Natural killer cell (primary cell): ENCODE data around the gene THBS1. TPM values are rescaled to one million over a fixed set of nuclear protein-coding genes. Genes with fewer than 3 reads are reported as not detected.

Source experiments
- ATAC-seq, 3 donors: fragments of 150-1000 bp in 2 of 3; fragments of 200-7000 bp in 1 of 3; cut with Tn5 transposase; 1 replicate in 1 of 3; 2 replicates in 2 of 3; pipeline ENCODE4 v1.10.0; 2021; ENCODE audit warnings: mild to moderate bottlenecking in 2 of 3, moderate library complexity in 2 of 3
- DNase-seq, 2 donors: peaks; one replicate each; pipeline versions ENCODE4 v3.0.0 to v3.0.0-alpha.2; 2013 to 2021; ENCODE audit warnings: mixed read lengths in 1 of 2
- H3K27ac ChIP-seq: one replicate; pipeline ENCODE4 v1.5.1; 2013; ENCODE audit warnings: mild to moderate bottlenecking, low read length
- H3K27me3 ChIP-seq: one replicate; pipeline ENCODE4 v1.6.1; 2013; ENCODE audit warnings: low read length; ENCODE audit not compliant: control insufficient read depth, insufficient read depth
- H3K36me3 ChIP-seq: one replicate; pipeline ENCODE4 v1.6.1; 2013; ENCODE audit warnings: low read length; ENCODE audit not compliant: control insufficient read depth, insufficient read depth
- H3K4me1 ChIP-seq: one replicate; pipeline ENCODE4 v1.6.1; 2013; ENCODE audit warnings: low read length; ENCODE audit not compliant: control insufficient read depth, insufficient read depth
- H3K4me3 ChIP-seq: one replicate; pipeline ENCODE4 v1.5.1; 2013; ENCODE audit warnings: low read length
- H3K9me3 ChIP-seq: one replicate; pipeline ENCODE4 v1.6.1; 2013; ENCODE audit warnings: low read length; ENCODE audit not compliant: control insufficient read depth, insufficient read depth
- H3K27ac Mint-ChIP-seq, 2 donors: one replicate each; pipeline ENCODE4 v1.8.0; 2022; ENCODE audit warnings: mild to moderate bottlenecking in 2 of 2, mixed read lengths in 2 of 2, moderate library complexity in 1 of 2
- H3K27me3 Mint-ChIP-seq, 2 donors: one replicate each; pipeline ENCODE4 v1.8.0; 2022; ENCODE audit warnings: low read depth in 2 of 2, mixed read lengths in 2 of 2
- H3K36me3 Mint-ChIP-seq: one replicate; pipeline ENCODE4 v1.8.0; 2022; ENCODE audit warnings: mixed read lengths
- H3K4me1 Mint-ChIP-seq, 2 donors: one replicate each; pipeline ENCODE4 v1.8.0; 2022; ENCODE audit warnings: mixed read lengths in 2 of 2
- H3K4me3 Mint-ChIP-seq: one replicate; pipeline ENCODE4 v1.8.0; 2022; ENCODE audit warnings: mild to moderate bottlenecking, moderate library complexity, mixed read lengths
- H3K9me3 Mint-ChIP-seq, 2 donors: one replicate each; pipeline ENCODE4 v1.8.0; 2022; ENCODE audit warnings: mixed read lengths in 2 of 2
- WGBS: methylation state at CpG from one replicate; pipeline ENCODE4 v1.1.7; 2013; ENCODE audit warnings: missing lambda C conversion rate; ENCODE audit not compliant: insufficient coverage; 5-methylcytosine and 5-hydroxymethylcytosine counted together
- intact Hi-C: fragments of 100-400 bp; cut with micrococcal nuclease; formaldehyde crosslinking; loops from one replicate; pipeline ENCODE4 v1.14.2; 2022
- total RNA-seq, 4 donors: library from RNA; stranded (reverse); fragments of 120-200 nt in 1 of 4; gene quantifications; one replicate each; pipeline versions ENCODE4 v1.2.3 to v1.2.4, GENCODE V29; 2013 to 2022
- TF ChIP-seq, protein P1 (sequence below): fragments of 200-600 bp; IDR thresholded peaks from one replicate; pipeline ENCODE4 v1.8.0; 2022; ENCODE audit warnings: antibody characterized with exemption

Gene THBS1
- total RNA-seq, 3 donors from 2014 or later (not counting 1 experiment from before 2014, with no cell fraction given), result 27.1 to 43.3 (median 38.3) TPM

DNA sequence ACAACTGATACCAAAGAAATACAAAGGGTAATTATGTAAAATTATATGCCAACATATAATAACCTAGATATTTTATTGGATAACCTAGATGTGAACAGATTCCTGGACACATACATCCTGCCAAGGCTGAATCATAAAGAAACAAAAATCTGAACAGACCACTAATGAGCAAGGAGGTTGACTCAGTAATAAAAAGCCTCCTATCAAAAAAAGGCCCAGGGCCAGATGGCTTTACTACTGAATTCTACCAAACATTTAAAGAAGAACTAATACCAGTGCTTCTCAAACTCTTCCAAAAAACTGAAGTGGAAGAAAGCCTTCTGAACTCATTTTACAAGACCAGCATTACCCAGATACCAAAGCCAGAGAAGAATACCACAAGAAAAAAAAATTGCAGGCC is 32.4 kb downstream of the THBS1 start:
- Mint-ChIP-seq H3K9me3 (peaks cover 3 to 22% of the 10 kb centered on the region in 2 donors), H3K4me3 (no peak overlapping the region), H3K27ac (no peak overlapping the region), H3K4me1 (peaks cover 28 to 38% of the 10 kb centered on the region in 2 donors), H3K36me3 (peaks cover 32% of the 10 kb centered on the region), H3K27me3 (no peaks in the 10 kb centered on the region)
- no peak overlapping the region for H3K4me3 ChIP-seq
- intact Hi-C loops, result no loop called here
- ATAC-seq, result no peak
- no peaks in the 10 kb centered on the region for H3K36me3 ChIP-seq
- H3K4me1 ChIP-seq, result peaks cover 14% of the 10 kb centered on the region
- H3K27me3 ChIP-seq, result no peaks in the 10 kb centered on the region
- H3K9me3 ChIP-seq, result peaks cover 19% of the 10 kb centered on the region
- no peak overlapping the region for H3K27ac ChIP-seq
- DNase-seq, result no peak
- TF ChIP-seq, protein P1, sequence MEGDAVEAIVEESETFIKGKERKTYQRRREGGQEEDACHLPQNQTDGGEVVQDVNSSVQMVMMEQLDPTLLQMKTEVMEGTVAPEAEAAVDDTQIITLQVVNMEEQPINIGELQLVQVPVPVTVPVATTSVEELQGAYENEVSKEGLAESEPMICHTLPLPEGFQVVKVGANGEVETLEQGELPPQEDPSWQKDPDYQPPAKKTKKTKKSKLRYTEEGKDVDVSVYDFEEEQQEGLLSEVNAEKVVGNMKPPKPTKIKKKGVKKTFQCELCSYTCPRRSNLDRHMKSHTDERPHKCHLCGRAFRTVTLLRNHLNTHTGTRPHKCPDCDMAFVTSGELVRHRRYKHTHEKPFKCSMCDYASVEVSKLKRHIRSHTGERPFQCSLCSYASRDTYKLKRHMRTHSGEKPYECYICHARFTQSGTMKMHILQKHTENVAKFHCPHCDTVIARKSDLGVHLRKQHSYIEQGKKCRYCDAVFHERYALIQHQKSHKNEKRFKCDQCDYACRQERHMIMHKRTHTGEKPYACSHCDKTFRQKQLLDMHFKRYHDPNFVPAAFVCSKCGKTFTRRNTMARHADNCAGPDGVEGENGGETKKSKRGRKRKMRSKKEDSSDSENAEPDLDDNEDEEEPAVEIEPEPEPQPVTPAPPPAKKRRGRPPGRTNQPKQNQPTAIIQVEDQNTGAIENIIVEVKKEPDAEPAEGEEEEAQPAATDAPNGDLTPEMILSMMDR, result no peak

GRCh38 chr15:39613861-39614260 is 33.0 kb downstream of the THBS1 start:
- Histone ChIP-seq H3K4me3 (no peak overlapping the region), H3K36me3 (no peaks in the 10 kb centered on the region), H3K9me3 (peaks cover 19% of the 10 kb centered on the region), H3K4me1 (peaks cover 10% of the 10 kb centered on the region), H3K27me3 (no peaks in the 10 kb centered on the region), H3K27ac (no peak overlapping the region)
- intact Hi-C loops, result no loop called here
- Mint-ChIP-seq H3K9me3 (peaks cover 3 to 22% of the 10 kb centered on the region in 2 donors), H3K27me3 (no peaks in the 10 kb centered on the region), H3K27ac (no peak overlapping the region), H3K4me3 (no peak overlapping the region), H3K4me1 (peaks cover 22 to 35% of the 10 kb centered on the region in 2 donors), H3K36me3 (peaks cover 32% of the 10 kb centered on the region)
- ATAC-seq, result no peak
- TF ChIP-seq, protein P1, result no peak
- no CpG with 5 or more reads among the region's 2 CpGs for WGBS
- no peak for DNase-seq

DNA sequence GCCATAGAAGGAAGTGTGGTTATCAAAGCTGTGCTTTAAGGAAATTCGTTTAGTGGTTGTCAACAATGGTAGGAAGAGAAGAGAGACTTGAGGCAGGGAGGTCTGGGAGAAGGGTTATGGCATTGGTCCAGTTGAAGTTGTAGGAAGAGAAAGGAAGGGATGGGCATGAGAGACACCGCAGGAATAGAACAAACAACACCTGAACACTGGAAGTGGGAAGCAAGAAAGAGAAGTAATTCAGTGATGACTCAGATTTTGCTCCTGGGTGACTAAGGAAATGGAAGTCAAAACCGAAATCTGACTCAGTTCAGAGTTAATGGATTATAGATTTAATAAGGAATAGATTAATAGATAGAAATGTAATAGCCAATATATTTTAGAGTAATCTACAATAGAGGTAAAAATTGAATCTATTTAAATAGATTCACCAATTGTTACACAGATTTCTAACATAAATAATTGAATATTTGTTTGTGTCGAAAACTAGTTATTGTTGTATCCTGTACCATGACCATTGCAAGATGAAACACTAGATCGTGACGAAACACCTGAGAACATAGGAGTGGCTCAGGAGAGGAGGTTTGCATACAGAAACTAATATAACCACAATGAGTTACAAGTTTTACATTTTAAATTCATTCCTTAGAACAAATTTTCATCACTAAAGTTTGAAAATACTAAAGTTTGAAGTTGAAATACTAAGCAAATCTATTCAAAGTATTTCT is 36.0 kb downstream of the THBS1 start:
- H3K27me3 Mint-ChIP-seq, result no peaks in the 10 kb centered on the region
- ATAC-seq, result no peak
- H3K9me3 ChIP-seq, result no peaks in the 10 kb centered on the region
- H3K27ac ChIP-seq, result no peak overlapping the region
- intact Hi-C loops, result no loop called here
- H3K4me1 Mint-ChIP-seq, result peaks cover 30 to 42% of the 10 kb centered on the region in 2 donors
- no peaks in the 10 kb centered on the region for H3K27me3 ChIP-seq
- peaks cover 5% of the 10 kb centered on the region for H3K4me1 ChIP-seq
- H3K4me3 Mint-ChIP-seq, result no peak overlapping the region
- TF ChIP-seq, protein P1, result no peak
- no peak for DNase-seq
- H3K9me3 Mint-ChIP-seq, result peaks cover 3 to 11% of the 10 kb centered on the region in 2 donors
- no peak overlapping the region for H3K4me3 ChIP-seq
- H3K27ac Mint-ChIP-seq, result peak overlapping the region in 1 of 2 donors; percentile 14
- no peaks in the 10 kb centered on the region for H3K36me3 ChIP-seq
- H3K36me3 Mint-ChIP-seq, result peaks cover 26% of the 10 kb centered on the region
- WGBS, result 94% methylated on average over 6 of the region's 6 CpGs
